Measurements from ENCODE around the gene EDIL3. TPM values are rescaled to one million over a fixed set of nuclear protein-coding genes. Genes with fewer than 3 reads are reported as not detected.

The EDIL3 gene
- total RNA-seq, 4 donors from 2014 or later: 15.1 to 60.0 (median 28.4) TPM

GRCh38 chr5:84397385-84397784 is 12.7 kb upstream of the EDIL3 start:
- intact Hi-C loops (cut with DNase I; ENCODE audit: low total_unique reads): no loop called here
- no peak for DNase-seq
- H3K27me3 ChIP-seq: no peaks in the 10 kb centered on the region
- H3K4me3 ChIP-seq: no peak overlapping the region
- TF ChIP-seq POLR2A (IDR thresholded peaks at IDR 0.05) (no peak), CTCF (IDR thresholded peaks at IDR 0.05) (no peak)
- H3K9me3 ChIP-seq: no peaks in the 10 kb centered on the region
- H3K36me3 ChIP-seq: no peaks in the 10 kb centered on the region
- no peaks in the 10 kb centered on the region for H3K4me1 ChIP-seq
- H3K27ac ChIP-seq: no peak overlapping the region

GRCh38 chr5:84393969-84394368 is 9.3 kb upstream of the EDIL3 start:
- Histone ChIP-seq H3K36me3 (no peaks in the 10 kb centered on the region), H3K4me3 (no peak overlapping the region), H3K9me3 (no peaks in the 10 kb centered on the region), H3K27ac (no peak overlapping the region), H3K27me3 (no peaks in the 10 kb centered on the region), H3K4me1 (no peaks in the 10 kb centered on the region)
- no peak for DNase-seq
- no peak for TF ChIP-seq POLR2A (IDR thresholded peaks at IDR 0.05)
- no peak for TF ChIP-seq CTCF (IDR thresholded peaks at IDR 0.05)
- intact Hi-C loops (cut with DNase I; ENCODE audit: low total_unique reads): no loop called here

- Histone ChIP-seq H3K4me1 (no peaks in the 10 kb centered on the region), H3K27ac (no peak overlapping the region), H3K36me3 (no peaks in the 10 kb centered on the region), H3K9me3 (no peaks in the 10 kb centered on the region), H3K27me3 (no peaks in the 10 kb centered on the region), H3K4me3 (no peak overlapping the region)
- no peak for DNase-seq
- TF ChIP-seq CTCF (IDR thresholded peaks at IDR 0.05) (no peak), POLR2A (IDR thresholded peaks at IDR 0.05) (no peak)
- intact Hi-C loops (cut with DNase I; ENCODE audit: low total_unique reads): no loop called here
Measured at GRCh38 chr5:84392836-84393235, 8.2 kb upstream of the EDIL3 start.

- intact Hi-C loops (cut with DNase I; ENCODE audit: low total_unique reads): no loop called here
- Histone ChIP-seq H3K36me3 (no peaks in the 10 kb centered on the region), H3K27ac (peak overlapping the region in 1 of 2 donors; percentile 82), H3K9me3 (no peaks in the 10 kb centered on the region), H3K27me3 (no peaks in the 10 kb centered on the region), H3K4me3 (peak overlapping the region in 1 of 2 donors; percentile 56), H3K4me1 (no peaks in the 10 kb centered on the region)
- no peak for DNase-seq
- TF ChIP-seq CTCF (IDR thresholded peaks at IDR 0.05): no peak
- no peak for TF ChIP-seq POLR2A (IDR thresholded peaks at IDR 0.05)
Measured at GRCh38 chr5:84385705-84386104, 1.0 kb upstream of the EDIL3 start.

GRCh38 chr5:84383816-84384603 is 670 bp downstream of the EDIL3 start:
- peak overlapping the region; percentile 74 to 82 for H3K27ac ChIP-seq
- H3K4me3 ChIP-seq: peak overlapping the region; percentile 56 to 72
- no peaks in the 10 kb centered on the region for H3K27me3 ChIP-seq
- TF ChIP-seq POLR2A (IDR thresholded peaks at IDR 0.05) (no peak), CTCF (IDR thresholded peaks at IDR 0.05) (no peak)
- H3K4me1 ChIP-seq: no peaks in the 10 kb centered on the region
- intact Hi-C loops (cut with DNase I; ENCODE audit: low total_unique reads): no loop called here
- H3K9me3 ChIP-seq: no peaks in the 10 kb centered on the region
- peak; percentile 24 to 28 for DNase-seq
- H3K36me3 ChIP-seq: no peaks in the 10 kb centered on the region
